ENCODE results near the gene NDUFA11. TPM values are rescaled to one million over a fixed set of nuclear protein-coding genes. Genes with fewer than 3 reads are reported as not detected.

NDUFA11 gene
- total RNA-seq, 4 donors from 2014 or later: 147 to 197 (median 162) TPM

GRCh38 chr19:5914946-5915781 is 11.6 kb upstream of the NDUFA11 start:
- TF ChIP-seq, protein P1, sequence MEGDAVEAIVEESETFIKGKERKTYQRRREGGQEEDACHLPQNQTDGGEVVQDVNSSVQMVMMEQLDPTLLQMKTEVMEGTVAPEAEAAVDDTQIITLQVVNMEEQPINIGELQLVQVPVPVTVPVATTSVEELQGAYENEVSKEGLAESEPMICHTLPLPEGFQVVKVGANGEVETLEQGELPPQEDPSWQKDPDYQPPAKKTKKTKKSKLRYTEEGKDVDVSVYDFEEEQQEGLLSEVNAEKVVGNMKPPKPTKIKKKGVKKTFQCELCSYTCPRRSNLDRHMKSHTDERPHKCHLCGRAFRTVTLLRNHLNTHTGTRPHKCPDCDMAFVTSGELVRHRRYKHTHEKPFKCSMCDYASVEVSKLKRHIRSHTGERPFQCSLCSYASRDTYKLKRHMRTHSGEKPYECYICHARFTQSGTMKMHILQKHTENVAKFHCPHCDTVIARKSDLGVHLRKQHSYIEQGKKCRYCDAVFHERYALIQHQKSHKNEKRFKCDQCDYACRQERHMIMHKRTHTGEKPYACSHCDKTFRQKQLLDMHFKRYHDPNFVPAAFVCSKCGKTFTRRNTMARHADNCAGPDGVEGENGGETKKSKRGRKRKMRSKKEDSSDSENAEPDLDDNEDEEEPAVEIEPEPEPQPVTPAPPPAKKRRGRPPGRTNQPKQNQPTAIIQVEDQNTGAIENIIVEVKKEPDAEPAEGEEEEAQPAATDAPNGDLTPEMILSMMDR (IDR thresholded peaks at IDR 0.05; ENCODE audit: low read depth): no peak

DNA sequence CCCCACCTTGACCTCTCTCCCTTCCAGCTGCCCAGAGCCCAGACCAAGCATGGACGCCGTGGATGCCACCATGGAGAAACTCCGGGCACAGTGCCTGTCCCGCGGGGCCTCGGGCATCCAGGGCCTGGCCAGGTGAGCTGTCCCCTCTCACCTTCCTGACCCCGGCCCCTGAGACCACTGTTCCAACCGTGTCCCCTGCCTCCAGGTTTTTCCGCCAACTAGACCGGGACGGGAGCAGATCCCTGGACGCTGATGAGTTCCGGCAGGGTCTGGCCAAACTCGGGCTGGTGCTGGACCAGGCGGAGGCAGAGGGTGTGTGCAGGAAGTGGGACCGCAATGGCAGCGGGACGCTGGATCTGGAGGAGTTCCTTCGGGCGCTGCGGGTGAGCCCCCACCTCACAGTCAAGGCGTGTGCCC is 10.8 kb upstream of the NDUFA11 start:
- TF ChIP-seq, protein P1 (IDR thresholded peaks at IDR 0.05; ENCODE audit: low read depth): no peak

DNA sequence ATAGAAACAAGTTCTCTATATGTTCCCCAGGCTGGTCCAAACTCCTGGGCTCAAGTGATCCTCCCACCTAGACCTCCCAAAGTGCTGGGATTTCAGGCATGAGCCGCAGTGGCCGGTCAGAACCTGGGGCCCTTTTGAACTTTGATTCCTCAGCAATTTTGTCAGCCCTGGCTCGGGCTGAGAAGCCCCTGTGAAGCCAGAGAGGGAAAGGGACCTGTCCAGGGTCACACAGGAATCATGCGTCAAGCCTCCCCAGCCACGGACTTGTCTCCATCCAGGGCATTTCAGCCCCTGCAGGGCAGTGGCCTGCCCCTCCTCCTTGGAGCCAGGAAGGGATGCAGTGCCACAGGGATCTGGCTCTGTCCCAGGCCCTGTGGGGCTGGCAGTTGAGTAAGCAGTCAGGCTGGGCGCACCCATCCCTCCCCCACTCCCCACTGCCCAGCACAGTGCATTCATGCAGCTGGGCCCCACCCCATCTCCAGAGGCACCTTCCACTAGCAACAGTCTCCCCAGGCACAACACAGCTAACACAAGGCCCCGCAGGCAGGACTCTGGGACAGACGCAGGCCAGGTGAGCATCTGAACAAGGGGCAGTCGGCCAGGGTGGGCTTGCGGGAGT is 10.3 kb upstream of the NDUFA11 start, which contains the start of gene CAPS:
CAPS (plus strand) TSS at position 516 of the 619 bp plus-strand sequence. CDS start 153 bp downstream, outside the sequence.
- TF ChIP-seq, protein P1 (IDR thresholded peaks at IDR 0.05; ENCODE audit: low read depth): no peak

DNA sequence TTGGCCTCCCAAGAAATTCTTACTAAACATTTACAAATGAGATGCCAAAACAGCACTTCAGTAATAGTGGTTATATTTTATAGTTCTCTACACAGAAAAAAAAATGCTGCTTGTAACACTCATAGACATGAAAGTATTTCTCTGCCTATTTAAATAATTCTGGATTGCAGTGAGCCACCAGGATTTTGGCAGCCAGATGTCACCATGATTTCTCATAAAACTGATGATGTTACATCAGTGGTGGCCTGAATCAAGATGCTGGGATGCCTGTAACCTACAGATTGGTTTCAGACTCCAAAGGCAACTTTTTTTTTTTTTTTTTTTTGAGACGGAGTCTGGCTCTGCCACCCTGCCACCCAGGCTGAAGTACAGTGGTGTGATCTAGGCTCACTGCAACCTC is 7.8 kb upstream of the NDUFA11 start:
- TF ChIP-seq, protein P1 (IDR thresholded peaks at IDR 0.05; ENCODE audit: low read depth): no peak

- TF ChIP-seq, protein P1 (IDR thresholded peaks at IDR 0.05; ENCODE audit: low read depth): no peak
These were observed 7.0 kb upstream of the NDUFA11 start for GRCh38 chr19:5910638-5910907.

DNA sequence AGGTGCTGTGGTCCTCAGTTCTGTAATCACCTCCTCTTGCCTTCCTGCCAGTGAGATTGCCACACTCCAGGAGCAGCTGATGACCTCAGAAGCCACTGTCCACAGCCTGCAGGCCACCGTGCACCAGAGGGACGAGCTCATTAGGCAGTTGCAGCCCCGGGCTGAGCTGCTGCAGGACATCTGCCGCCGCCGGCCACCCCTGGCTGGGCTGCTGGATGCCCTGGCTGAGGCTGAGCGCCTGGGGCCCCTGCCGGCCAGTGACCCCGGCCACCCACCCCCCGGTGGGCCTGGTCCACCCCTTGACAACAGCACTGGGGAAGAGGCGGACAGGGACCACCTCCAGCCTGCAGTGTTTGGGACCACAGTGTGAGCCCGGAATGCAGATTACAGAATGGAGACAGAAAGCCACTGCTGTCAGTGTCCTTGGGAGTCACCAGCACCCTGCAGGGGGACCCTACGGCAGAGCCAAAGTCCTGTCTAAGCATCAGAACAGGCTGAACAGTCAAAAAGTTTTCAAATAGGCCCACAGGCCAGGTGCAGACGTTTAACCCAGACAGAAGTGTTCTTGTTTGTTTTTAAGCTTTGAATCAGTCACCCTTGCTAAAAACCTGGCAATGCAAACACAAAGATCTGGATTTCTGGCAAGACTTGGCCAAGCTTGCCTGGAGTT is 5.3 kb upstream of the NDUFA11 start:
- TF ChIP-seq, protein P1 (IDR thresholded peaks at IDR 0.05; ENCODE audit: low read depth): no peak

DNA sequence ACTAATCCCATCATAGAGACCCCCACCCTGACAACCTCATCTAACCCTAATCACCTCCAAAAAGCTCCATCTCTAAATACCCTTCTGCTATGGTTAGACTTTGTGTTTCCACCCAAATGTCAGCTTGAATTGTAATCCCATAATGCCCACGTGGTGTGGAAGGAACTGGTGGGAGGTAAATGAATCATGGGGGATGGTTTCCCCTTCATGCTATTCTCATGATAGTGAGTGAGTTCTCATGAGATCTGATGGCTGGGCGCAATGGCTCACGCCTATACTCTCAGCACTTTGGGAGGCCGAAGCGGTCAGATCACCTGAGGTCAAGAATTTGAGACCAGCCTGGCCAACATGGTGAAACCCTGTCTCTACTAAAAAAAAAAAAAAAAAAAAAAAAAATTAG is 3.7 kb upstream of the NDUFA11 start:
- TF ChIP-seq, protein P1 (IDR thresholded peaks at IDR 0.05; ENCODE audit: low read depth): no peak

Data from subcutaneous adipose tissue (tissue), 4 donors.